Measurements from ENCODE around the gene FBRSL1.

FBRSL1 gene

GRCh38 chr12:132542661-132543060, 52.7 kb downstream of the FBRSL1 start:
- DNase-seq (ENCODE audit: low spot score) = no peak

- DNase-seq (ENCODE audit: low spot score) = no peak
Measured at GRCh38 chr12:132543298-132544079, 53.5 kb downstream of the FBRSL1 start.

- DNase-seq (ENCODE audit: low spot score) = no peak
Measured at GRCh38 chr12:132544080-132544397, 54.1 kb downstream of the FBRSL1 start.

- DNase-seq (ENCODE audit: low spot score) = no peak
Measured at GRCh38 chr12:132544498-132544897, 54.5 kb downstream of the FBRSL1 start.

- DNase-seq (ENCODE audit: low spot score) = no peak
Measured at GRCh38 chr12:132545164-132545953, 55.4 kb downstream of the FBRSL1 start.

GRCh38 chr12:132545955-132546354, 56.0 kb downstream of the FBRSL1 start:
- no peak for DNase-seq (ENCODE audit: low spot score)

GRCh38 chr12:132546647-132547046, 56.7 kb downstream of the FBRSL1 start:
- DNase-seq (ENCODE audit: low spot score) = no peak

GRCh38 chr12:132547205-132547740, 57.3 kb downstream of the FBRSL1 start:
- DNase-seq (ENCODE audit: low spot score) = no peak

- DNase-seq (ENCODE audit: low spot score) = no peak
Measured at GRCh38 chr12:132548430-132549058, 58.6 kb downstream of the FBRSL1 start.

- DNase-seq (ENCODE audit: low spot score) = no peak
Measured at GRCh38 chr12:132549059-132549458, 59.1 kb downstream of the FBRSL1 start.

GRCh38 chr12:132550014-132550802, 60.3 kb downstream of the FBRSL1 start:
- DNase-seq (ENCODE audit: low spot score) = no peak

GRCh38 chr12:132550830-132551640, 61.1 kb downstream of the FBRSL1 start:
- no peak for DNase-seq (ENCODE audit: low spot score)

GRCh38 chr12:132551641-132552031, 61.7 kb downstream of the FBRSL1 start:
- no peak for DNase-seq (ENCODE audit: low spot score)

- no peak for DNase-seq (ENCODE audit: low spot score)
Measured at GRCh38 chr12:132554845-132555630, 65.1 kb downstream of the FBRSL1 start.

GRCh38 chr12:132555686-132556085, 65.7 kb downstream of the FBRSL1 start:
- DNase-seq (ENCODE audit: low spot score) = no peak

GRCh38 chr12:132556216-132556615, 66.3 kb downstream of the FBRSL1 start:
- DNase-seq (ENCODE audit: low spot score) = no peak

- DNase-seq (ENCODE audit: low spot score) = no peak
Measured at GRCh38 chr12:132556801-132557200, 66.8 kb downstream of the FBRSL1 start.

GRCh38 chr12:132557291-132558015, 67.5 kb downstream of the FBRSL1 start:
- DNase-seq (ENCODE audit: low spot score) = no peak

- no peak for DNase-seq (ENCODE audit: low spot score)
Measured at GRCh38 chr12:132558042-132558856, 68.3 kb downstream of the FBRSL1 start.
